GM11168 (cell line): ENCODE results near the gene CHD2.

ENCODE experiments used
- in situ Hi-C: fragments of 300-500 bp; cut with MboI; formaldehyde crosslinking; loops from one replicate; pipeline ENCODE4 v1.12.0; 2022; ENCODE audit warnings: low sequenced_read_pairs; ENCODE audit not compliant: unreplicated experiment

CHD2 gene

DNA sequence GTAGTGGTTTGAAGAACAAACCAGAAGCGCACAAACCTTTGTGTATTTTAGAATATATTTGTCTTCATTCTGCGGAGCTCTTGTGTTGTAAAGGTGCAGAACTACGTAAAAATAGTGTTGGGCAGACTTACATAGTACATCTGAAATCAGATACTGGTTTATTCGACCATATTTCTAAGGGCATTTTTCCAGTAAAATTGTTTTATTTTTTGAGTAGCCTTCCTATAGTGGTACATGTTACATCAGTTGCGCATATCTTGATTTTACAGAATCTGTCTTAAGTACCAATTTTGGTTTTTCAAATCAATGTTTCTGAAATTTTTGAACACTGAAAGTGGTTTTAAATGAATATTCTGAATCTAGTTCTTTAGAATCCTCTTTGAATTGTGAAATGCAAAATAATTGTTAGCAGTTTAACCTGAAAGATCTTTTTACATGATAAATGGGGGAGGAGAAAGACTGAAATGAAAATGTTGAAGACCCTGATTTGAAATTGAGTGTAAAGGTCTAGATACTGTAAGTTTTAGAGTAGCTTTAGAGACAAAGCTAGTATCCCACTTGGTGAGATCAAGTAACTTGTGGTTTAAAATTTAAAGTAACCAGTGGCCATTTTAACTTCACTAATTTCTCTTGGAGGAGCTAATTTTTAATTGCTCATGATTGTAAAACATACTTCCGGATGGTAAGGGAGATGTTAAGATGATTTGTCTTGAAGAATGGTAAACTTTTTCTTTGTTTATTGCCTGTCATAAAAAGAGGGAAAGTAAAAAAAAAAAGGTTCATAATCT is 15.5 kb upstream of the CHD2 start:
- in situ Hi-C loops = no loop called here

- in situ Hi-C loops = no loop called here
These were observed 14.7 kb upstream of the CHD2 start for GRCh38 chr15:92885224-92886041.

- in situ Hi-C loops = no loop called here
These were observed 14.0 kb upstream of the CHD2 start for GRCh38 chr15:92886042-92886537.

DNA sequence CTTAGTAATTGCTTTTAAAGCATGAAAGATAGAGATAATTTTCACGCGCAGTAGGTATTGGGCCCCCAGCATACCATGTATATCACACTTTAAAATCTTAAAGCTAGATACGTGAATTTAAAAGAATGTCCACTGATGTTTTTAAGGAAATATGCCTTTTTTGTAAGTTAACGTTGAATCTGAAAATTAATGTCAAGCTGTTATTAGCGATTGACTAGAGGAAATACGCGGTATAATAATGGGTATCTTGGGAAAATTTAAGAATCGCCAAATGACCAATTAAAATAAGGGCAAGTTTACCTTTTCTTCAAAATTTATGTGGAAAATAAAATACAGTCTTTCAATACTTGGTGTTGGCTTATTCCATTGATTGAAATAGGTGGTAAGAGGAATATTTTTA is 13.3 kb upstream of the CHD2 start:
- in situ Hi-C loops = no loop called here

DNA sequence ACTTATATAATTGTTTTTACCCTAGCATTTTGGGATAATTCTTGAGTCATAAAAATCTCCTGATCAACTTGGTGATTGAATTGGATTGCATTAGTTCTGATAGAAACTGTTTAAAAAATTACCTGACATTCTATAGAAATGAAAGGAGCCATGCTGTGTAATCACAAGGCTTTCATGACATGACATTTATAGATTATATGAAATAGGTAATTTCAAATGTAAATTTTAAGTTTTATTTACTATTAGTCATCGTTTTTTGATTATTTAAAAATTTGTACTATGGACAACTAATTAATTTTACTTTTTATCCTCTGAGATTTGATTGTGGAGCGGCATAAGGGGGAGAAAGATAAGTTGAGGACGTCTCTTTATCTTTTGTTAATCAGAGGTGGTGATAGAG is 12.3 kb upstream of the CHD2 start:
- in situ Hi-C loops = no loop called here

DNA sequence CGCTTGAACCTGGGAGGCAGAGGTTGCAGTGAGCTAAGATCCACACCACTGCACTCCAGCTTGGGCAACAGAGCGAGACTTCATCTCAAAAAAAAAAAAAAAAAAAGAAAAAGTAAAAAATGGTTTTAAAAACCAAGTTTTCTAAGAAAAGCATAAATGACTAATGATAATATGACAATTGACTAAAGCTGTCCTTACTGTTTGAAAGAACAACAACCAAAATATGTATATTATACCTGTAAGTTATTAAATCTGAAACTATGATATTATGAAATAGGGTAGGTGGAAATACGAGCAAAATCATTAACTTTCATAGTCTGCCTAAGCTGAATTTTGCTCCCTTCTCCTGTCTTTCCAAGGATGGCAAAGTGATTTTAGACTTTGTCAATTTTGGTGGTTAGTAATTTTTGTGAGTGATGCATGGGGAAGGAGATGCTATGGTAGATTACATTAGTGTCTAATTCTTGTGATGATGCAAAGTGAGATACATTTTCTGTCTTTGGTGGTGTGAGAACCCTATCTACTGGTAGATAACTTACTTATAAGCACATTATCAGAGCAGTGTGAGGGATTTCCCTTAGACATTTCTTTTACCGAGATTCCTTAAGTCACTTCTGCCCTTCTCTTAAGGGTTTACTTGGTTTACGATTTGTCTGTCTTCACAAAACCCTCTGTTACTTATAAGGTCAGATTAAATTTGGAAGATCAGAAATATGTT is 10.6 kb upstream of the CHD2 start:
- in situ Hi-C loops = loop anchor here (10.0 kb wide), 1 partner anchor 75 kb away; no protein-coding TSS in a partner anchor

DNA sequence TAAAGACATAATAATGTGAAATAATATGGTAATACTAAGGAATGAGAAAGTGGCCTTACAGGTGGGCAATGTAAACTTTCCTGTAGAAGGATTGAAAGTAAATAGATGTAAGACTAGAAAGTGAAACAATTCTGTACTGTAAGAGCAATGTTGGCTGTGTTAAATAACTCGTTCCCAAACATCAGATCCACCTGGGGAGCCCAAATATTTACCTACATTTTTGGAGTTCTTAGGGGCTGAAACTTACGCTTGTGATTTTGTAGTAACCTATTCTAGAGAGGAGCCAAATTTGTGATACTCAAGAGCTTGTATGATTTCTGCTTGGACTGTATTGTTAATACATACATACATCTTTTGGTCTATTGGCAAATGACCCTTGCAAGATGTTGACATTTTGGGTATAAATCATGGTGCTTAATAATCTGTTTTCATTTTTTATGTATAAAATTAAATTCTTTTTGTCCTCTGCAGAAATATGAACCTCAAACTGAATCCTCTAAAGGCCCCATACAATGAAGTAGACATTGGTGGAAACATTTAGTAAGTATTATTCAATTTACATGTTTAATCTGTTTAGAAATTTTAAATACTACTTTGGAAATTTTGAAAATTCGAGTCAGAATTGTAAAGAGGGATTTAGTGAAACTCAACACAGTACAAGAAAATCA is 8.5 kb upstream of the CHD2 start:
- in situ Hi-C loops = loop anchor here (10.0 kb wide), 1 partner anchor 77 kb away; no protein-coding TSS in a partner anchor

GRCh38 chr15:92892201-92892555 is 7.9 kb upstream of the CHD2 start:
- in situ Hi-C loops = loop anchor here (10.0 kb wide), 1 partner anchor 77 kb away; no protein-coding TSS in a partner anchor

DNA sequence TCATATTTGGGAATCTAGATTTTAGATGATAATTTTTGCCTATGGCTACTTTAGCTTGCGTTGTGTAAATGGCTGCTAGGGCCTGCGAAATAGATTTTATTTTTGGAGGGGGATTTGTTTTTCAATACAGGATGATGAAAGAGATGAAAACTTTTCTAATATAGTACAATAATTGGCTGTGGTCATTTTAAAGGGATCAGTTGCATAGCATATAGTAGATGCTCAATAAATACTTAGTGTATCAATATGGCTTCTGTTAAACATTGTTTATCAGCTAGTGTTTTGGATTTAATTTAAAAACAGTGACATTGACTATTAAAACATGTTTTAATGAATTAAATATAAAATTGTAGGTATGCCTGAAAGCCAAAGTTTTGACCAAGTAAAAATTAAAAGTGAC is 6.9 kb upstream of the CHD2 start:
- in situ Hi-C loops = loop anchor here (10.0 kb wide), 1 partner anchor 78 kb away; no protein-coding TSS in a partner anchor

DNA sequence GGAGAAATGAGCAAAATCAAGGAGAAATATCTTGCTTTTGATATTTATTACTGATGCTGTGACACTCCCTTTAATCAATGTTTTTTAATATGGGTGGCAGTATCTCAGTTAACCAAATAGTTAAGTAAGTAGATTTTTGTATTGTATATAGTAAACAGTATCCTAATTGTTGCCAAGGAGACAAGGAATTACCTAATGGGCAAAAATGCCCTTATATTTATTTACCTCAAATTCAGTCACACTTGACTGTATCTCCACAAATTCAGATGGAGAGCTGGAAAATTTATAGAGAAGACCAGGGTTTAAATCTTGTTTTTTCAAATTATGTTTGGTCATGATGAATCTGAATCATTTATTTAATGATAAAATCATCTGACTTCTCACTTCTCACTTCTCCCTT is 3.6 kb upstream of the CHD2 start:
- in situ Hi-C loops = loop anchor here (10.0 kb wide), 1 partner anchor 82 kb away; no protein-coding TSS in a partner anchor

GRCh38 chr15:92897620-92898019 is 2.5 kb upstream of the CHD2 start:
- in situ Hi-C loops = loop anchor here (10.0 kb wide), 1 partner anchor 83 kb away; no protein-coding TSS in a partner anchor

DNA sequence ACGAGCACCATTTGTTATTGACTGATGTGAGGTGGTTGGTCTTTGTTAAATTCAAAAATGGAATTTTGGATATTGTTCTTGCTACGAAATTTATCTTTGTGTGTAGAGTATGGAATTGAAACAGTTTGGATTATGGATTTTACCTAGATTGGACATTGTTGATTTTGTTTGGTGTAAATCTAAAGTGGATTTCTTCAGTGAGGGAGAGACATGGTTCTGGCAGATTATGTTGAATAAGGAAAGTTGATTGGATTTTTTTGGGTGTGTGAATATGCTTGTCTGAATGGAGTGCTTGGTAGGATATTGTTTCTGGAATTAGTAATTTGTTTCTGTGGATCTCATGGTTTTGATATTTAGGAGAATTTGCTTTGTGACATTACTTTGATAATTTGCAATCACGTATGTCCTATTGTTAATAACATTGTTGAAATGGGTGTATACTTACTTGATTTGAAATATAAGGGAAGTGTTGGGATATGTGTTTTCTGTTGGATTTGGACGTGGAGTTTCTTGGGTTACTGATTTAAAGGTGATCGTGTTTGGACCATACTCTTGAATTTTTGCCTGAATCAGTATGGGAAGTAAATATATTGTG is 1.0 kb upstream of the CHD2 start:
- in situ Hi-C loops = loop anchor here (10.0 kb wide), 1 partner anchor 84 kb away; no protein-coding TSS in a partner anchor

- in situ Hi-C loops = loop anchor here (10.0 kb wide), 1 partner anchor 85 kb away; no protein-coding TSS in a partner anchor
These were observed 550 bp upstream of the CHD2 start for GRCh38 chr15:92899601-92899947.

DNA sequence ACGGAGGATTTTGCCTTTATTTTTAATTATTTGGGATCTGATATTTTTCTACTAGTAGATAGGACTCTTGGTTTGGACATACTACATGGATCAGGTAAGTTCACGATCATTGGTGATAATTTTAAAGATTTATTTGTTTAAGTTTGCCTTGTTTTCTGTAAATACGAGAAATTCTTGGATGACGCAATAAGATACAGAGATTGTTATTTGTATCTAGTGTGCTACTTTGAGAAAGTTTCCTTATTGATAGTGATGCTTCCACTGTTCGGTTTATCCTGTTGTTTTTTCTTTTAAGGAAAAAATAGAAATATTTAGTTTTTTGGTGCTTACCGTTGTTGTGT is 577 bp downstream of the CHD2 start:
- in situ Hi-C loops = no loop called here

DNA sequence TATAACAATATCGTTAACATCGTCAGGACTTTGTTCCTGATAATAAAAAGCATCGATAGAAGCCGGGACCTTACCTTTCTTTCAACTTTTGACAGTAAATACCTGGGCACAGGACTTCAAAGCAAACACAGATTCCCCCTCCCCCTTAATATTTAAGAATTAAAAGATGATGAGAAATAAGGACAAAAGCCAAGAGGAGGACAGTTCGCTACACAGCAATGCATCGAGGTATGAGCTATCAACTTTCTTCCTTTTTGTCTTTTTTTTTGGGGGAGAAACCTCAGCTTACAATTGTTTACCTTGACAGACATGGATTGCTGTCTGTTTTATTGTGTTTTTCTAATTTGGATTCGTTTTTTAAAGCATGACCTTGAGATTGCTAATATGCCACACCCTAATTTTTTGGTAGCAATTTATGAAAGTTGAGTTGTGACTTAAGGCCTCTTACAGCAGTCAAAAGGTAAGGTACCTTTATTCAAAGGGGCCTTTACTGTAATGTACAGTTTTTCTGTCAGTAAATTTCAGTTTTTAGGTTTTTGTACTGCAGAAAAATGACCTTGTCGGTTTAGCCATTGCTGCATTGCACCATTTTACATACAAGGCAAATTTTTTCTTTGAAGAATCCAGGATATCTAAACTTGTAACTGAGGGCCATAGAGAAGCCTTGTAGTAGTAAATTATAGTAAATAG is 1.1 kb downstream of the CHD2 start:
- in situ Hi-C loops = no loop called here

- in situ Hi-C loops = no loop called here
These were observed 1.9 kb downstream of the CHD2 start for GRCh38 chr15:92901995-92902394.

DNA sequence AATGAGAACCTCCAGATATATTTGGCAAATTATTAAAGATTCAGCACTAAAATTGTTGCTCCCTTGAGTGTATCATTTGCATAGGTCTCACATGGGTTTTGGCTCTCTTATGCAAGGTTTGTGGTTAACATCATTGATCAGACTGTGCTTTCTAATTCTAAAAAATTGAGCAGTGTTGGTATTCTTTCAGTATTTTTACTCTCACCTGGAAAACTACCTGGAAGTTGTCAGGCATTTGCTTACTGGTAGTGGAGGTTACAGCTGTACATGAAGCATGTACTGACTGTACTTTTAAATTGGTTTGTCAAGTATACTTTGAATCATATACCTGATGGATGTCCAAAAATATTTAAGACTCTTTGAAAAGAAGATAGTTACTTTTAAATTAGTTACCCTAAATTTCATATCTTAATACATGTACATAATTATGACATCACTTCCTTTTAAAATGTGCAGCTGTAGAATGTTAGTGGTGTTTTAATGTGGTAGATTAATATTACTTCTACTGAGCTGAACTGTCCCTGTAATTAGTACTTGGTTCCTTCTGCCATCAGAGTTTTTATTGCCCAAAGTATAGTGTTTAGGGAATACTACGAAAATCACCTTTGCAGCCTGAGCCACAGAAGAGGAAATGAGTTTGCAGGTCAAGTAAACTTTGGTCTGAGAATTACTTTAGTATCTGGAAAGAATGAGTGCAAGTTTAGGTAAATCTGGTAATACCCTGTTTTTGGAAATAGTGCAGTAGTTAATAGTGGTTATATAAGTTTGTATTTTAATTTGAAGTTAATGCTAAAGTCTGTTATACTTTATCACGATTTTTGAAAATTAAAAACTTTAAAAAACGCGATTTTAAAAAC is 2.8 kb downstream of the CHD2 start:
- in situ Hi-C loops = no loop called here

- in situ Hi-C loops = no loop called here
These were observed 3.5 kb downstream of the CHD2 start for GRCh38 chr15:92903631-92903965.
